Measurements from ENCODE around the gene DNAJC12. TPM values are rescaled to one million over a fixed set of nuclear protein-coding genes. Genes with fewer than 3 reads are reported as not detected.

The DNAJC12 gene
- total RNA-seq, 2 donors from 2014 or later: 8.2 to 26.2 TPM

DNA sequence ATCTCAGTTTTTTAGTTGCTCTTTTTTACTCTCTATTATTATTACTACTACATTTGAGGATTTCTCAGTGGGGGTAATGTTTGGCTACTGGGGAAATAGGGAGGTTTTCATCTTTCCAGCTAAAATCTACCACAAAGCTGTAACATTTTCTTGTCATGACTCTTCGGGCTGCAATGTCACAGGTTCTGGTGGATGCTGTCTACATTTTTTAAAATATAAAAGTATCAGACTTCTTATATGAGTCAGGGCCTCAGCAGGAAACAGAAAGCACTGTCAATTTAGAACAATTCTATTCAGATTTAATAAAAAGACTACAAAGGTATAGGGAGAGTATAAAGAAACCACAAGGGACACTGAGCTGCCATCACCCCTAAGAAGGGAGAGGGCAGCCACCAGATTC is 61.6 kb downstream of the DNAJC12 start:
- no peak overlapping the region for H3K4me3 ChIP-seq
- no peaks in the 10 kb centered on the region for H3K9me3 ChIP-seq
- H3K4me1 ChIP-seq: no peaks in the 10 kb centered on the region
- no peaks in the 10 kb centered on the region for H3K27me3 ChIP-seq
- intact Hi-C loops (cut with DNase I): no loop called here
- no peak for ATAC-seq
- H3K27ac ChIP-seq: no peak overlapping the region
- no peak for TF ChIP-seq POLR2A (IDR thresholded peaks at IDR 0.05)
- TF ChIP-seq, protein P1, sequence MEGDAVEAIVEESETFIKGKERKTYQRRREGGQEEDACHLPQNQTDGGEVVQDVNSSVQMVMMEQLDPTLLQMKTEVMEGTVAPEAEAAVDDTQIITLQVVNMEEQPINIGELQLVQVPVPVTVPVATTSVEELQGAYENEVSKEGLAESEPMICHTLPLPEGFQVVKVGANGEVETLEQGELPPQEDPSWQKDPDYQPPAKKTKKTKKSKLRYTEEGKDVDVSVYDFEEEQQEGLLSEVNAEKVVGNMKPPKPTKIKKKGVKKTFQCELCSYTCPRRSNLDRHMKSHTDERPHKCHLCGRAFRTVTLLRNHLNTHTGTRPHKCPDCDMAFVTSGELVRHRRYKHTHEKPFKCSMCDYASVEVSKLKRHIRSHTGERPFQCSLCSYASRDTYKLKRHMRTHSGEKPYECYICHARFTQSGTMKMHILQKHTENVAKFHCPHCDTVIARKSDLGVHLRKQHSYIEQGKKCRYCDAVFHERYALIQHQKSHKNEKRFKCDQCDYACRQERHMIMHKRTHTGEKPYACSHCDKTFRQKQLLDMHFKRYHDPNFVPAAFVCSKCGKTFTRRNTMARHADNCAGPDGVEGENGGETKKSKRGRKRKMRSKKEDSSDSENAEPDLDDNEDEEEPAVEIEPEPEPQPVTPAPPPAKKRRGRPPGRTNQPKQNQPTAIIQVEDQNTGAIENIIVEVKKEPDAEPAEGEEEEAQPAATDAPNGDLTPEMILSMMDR (IDR thresholded peaks at IDR 0.05): no peak
- DNase-seq: no peak
- WGBS, 2 donors: 70 to 71% methylated on average over 1 of the region's 1 CpG
- no peaks in the 10 kb centered on the region for H3K36me3 ChIP-seq (replicated peaks in 1 of 2; ENCODE audit: insufficient read depth in 1 of 2, low read depth in 2 of 2)

DNA sequence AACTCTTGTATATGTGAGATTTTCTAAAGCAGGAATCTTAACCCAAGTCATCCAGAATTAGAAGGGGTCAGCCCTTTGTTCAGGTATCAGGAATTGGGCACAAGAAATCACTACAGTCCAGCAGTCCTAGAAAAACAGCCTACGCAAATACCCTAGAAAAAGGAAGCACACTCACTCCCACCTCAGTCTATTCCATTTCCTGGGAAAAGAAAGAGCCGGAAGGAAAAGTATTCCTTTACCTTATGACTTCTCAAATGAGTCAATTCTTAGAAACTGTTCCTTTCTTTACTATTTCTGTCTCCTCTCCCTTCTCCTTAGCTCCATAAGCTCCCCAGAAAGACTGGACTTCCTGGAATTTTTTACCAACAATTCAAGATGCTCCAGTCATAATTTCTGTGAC is 62.7 kb downstream of the DNAJC12 start:
- Histone ChIP-seq H3K4me3 (no peak overlapping the region), H3K36me3 (replicated peaks in 1 of 2; ENCODE audit: insufficient read depth in 1 of 2, low read depth in 2 of 2) (no peaks in the 10 kb centered on the region), H3K27me3 (no peaks in the 10 kb centered on the region), H3K27ac (no peak overlapping the region), H3K9me3 (no peaks in the 10 kb centered on the region), H3K4me1 (no peaks in the 10 kb centered on the region)
- TF ChIP-seq POLR2A (IDR thresholded peaks at IDR 0.05): no peak
- TF ChIP-seq, protein P1 (IDR thresholded peaks at IDR 0.05): no peak
- intact Hi-C loops (cut with DNase I): no loop called here
- WGBS, 2 donors: 68 to 77% methylated on average over 2 of the region's 2 CpGs
- no peak for DNase-seq
- no peak for ATAC-seq

DNA sequence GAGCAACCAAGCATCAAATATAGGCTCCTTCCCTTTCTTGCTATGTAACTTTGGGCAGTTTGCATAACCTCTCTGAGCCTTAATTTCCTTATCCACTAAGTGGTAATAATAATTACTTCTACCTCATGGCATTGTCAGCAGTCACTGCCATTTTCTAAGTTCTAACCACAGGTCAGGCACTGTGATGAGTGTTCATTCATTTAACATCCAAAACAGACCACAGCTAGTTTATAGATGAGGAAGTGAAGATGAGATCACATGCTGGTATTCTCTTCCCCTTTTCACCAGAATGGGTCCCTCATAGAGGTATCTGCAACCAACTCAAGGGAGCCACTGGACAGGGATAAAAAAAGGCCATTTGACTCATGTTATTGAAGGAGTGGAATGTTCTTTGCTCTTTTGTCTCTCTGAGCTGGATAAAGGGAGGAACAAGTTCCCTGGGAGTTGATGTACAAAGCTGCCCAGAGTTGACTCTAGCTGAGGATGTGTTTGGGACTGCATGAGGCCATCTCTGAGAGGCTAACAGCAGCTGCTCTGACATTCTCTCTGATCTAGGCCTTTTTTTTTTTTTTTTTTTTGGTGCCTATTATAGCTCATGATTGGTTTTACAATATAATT is 65.0 kb downstream of the DNAJC12 start:
- Histone ChIP-seq H3K4me1 (no peaks in the 10 kb centered on the region), H3K4me3 (no peak overlapping the region), H3K9me3 (no peaks in the 10 kb centered on the region), H3K36me3 (replicated peaks in 1 of 2; ENCODE audit: insufficient read depth in 1 of 2, low read depth in 2 of 2) (no peaks in the 10 kb centered on the region), H3K27me3 (no peaks in the 10 kb centered on the region), H3K27ac (no peak overlapping the region)
- no peak for ATAC-seq
- TF ChIP-seq POLR2A (IDR thresholded peaks at IDR 0.05): no peak
- TF ChIP-seq, protein P1 (IDR thresholded peaks at IDR 0.05): no peak
- DNase-seq: no peak
- intact Hi-C loops (cut with DNase I): no loop called here

DNA sequence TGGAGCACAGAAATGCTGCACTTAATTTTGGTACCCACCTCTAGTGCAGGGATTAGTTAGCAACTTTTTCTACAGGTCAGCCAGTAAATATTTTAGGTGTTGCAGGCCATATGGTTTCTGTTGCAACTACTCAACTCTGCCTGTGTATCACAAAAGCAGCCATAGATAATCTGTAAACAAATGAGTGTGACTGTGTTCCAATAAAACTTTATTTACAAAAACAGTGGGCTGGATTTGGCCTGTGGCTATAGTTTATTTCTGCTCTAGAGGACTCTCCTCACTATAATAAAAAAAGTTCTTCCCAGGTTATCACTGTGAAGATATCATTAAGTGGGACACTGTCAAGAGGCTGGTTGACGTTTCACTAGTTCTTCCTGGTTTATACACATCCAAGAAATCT is 65.8 kb downstream of the DNAJC12 start:
- intact Hi-C loops (cut with DNase I): no loop called here
- Histone ChIP-seq H3K4me1 (no peaks in the 10 kb centered on the region), H3K36me3 (replicated peaks in 1 of 2; ENCODE audit: insufficient read depth in 1 of 2, low read depth in 2 of 2) (no peaks in the 10 kb centered on the region), H3K27ac (no peak overlapping the region), H3K9me3 (no peaks in the 10 kb centered on the region), H3K4me3 (no peak overlapping the region), H3K27me3 (no peaks in the 10 kb centered on the region)
- DNase-seq: no peak
- TF ChIP-seq, protein P1 (IDR thresholded peaks at IDR 0.05): no peak
- no peak for TF ChIP-seq POLR2A (IDR thresholded peaks at IDR 0.05)
- WGBS, 2 donors: 79 to 80% methylated on average over 1 of the region's 1 CpG
- ATAC-seq: no peak

DNA sequence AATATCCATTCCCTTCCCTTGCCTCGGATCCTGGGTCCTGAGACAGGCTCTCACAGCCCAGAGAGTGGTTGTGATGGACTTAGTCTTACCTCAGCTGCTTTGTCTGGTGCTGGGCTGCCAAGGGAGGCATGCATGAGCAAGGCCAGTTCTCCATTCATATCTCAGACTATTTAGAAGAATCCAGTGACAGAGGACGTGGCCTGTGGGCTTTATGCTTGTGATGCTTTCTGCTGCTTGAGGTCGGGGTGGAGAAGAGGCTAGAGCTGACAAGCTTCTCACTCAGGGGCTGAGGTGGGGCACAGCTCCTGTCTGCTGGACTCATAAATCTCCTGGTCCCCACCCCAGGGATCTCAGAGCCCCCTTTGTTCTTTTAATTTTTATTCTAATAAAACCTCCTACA is 66.8 kb downstream of the DNAJC12 start:
- WGBS, 2 donors: 69 to 70% methylated on average over 3 of the region's 3 CpGs
- Histone ChIP-seq H3K4me1 (no peaks in the 10 kb centered on the region), H3K36me3 (replicated peaks in 1 of 2; ENCODE audit: insufficient read depth in 1 of 2, low read depth in 2 of 2) (no peaks in the 10 kb centered on the region), H3K27ac (no peak overlapping the region), H3K27me3 (no peaks in the 10 kb centered on the region), H3K4me3 (no peak overlapping the region), H3K9me3 (no peaks in the 10 kb centered on the region)
- no peak for TF ChIP-seq POLR2A (IDR thresholded peaks at IDR 0.05)
- TF ChIP-seq, protein P1 (IDR thresholded peaks at IDR 0.05): no peak
- DNase-seq (no peak), ATAC-seq (no peak)
- intact Hi-C loops (cut with DNase I): no loop called here
